CD14-positive monocyte (primary cell): ENCODE measurements around the gene KIAA0040. TPM values are rescaled to one million over a fixed set of nuclear protein-coding genes. Genes with fewer than 3 reads are reported as not detected.

Experiments
- DNase-seq, 3 donors: peaks; one replicate each; pipeline ENCODE4 v3.0.0-alpha.2; 2011 to 2022
- H2AFZ ChIP-seq: 2 replicates; pipeline ENCODE4 v1.6.0; 2012; ENCODE audit warnings: mild to moderate bottlenecking, low read depth, low read length, inconsistent platforms; ENCODE audit not compliant: insufficient read depth, poor library complexity, severe bottlenecking
- H3K27ac ChIP-seq, 2 donors: 1 replicate in 1 of 2; 2 replicates in 1 of 2; pipeline ENCODE4 v1.5.1; 2012 to 2013; ENCODE audit warnings: low read length in 2 of 2, control low read depth in 1 of 2, inconsistent platforms in 1 of 2, low read depth in 1 of 2, mild to moderate bottlenecking in 1 of 2
- H3K27me3 ChIP-seq, 2 donors: one replicate each; pipeline versions ENCODE4 v1.6.0 to v1.6.1; 2011 to 2013; ENCODE audit warnings: low read length in 2 of 2; ENCODE audit not compliant: control insufficient read depth in 2 of 2, insufficient read depth in 2 of 2
- H3K36me3 ChIP-seq, 2 donors: replicated peaks in 1 of 2; 1 replicate in 1 of 2; 2 replicates in 1 of 2; pipeline versions ENCODE4 v1.5.1 to v1.6.1; 2012 to 2013; ENCODE audit warnings: low read length in 2 of 2, control low read depth in 1 of 2, inconsistent platforms in 1 of 2, mild to moderate bottlenecking in 1 of 2; ENCODE audit not compliant: insufficient read depth in 2 of 2, control insufficient read depth in 1 of 2
- H3K4me1 ChIP-seq, 2 donors: 1 replicate in 1 of 2; 2 replicates in 1 of 2; pipeline versions ENCODE4 v1.5.1 to v1.6.1; 2012 to 2013; ENCODE audit warnings: low read length in 2 of 2, control low read depth in 1 of 2, inconsistent platforms in 1 of 2, mild to moderate bottlenecking in 1 of 2, moderate library complexity in 1 of 2; ENCODE audit not compliant: insufficient read depth in 2 of 2, control insufficient read depth in 1 of 2
- H3K4me2 ChIP-seq: replicated peaks from 2 replicates; pipeline ENCODE3; 2012; ENCODE audit warnings: low read length, moderate library complexity, mild to moderate bottlenecking; ENCODE audit not compliant: poor library complexity, severe bottlenecking; ENCODE audit errors: extremely low read depth
- H3K4me3 ChIP-seq, 3 experiments: fragments of 200-600 bp in 1 of 3; sonication (generic) in 1 of 3; replicated peaks in 1 of 3; 1 replicate in 2 of 3; 2 replicates in 1 of 3; pipeline ENCODE4 v1.5.1; 2011 to 2013; ENCODE audit warnings: low read length in 3 of 3, mild to moderate bottlenecking in 3 of 3, control low read depth in 2 of 3, low read depth in 2 of 3, inconsistent platforms in 1 of 3, moderate library complexity in 1 of 3
- H3K79me2 ChIP-seq: 2 replicates; pipeline ENCODE4 v1.6.0; 2012; ENCODE audit warnings: mild to moderate bottlenecking, control low read depth, inconsistent platforms, low read length, moderate library complexity; ENCODE audit not compliant: insufficient read depth
- H3K9ac ChIP-seq: 2 replicates; pipeline ENCODE4 v1.6.0; 2017; ENCODE audit warnings: low read length, mild to moderate bottlenecking; ENCODE audit not compliant: insufficient read depth, poor library complexity, severe bottlenecking
- H3K9me3 ChIP-seq, 2 donors: replicated peaks in 1 of 2; 1 replicate in 1 of 2; 2 replicates in 1 of 2; pipeline versions ENCODE4 v1.5.1 to v1.6.1; 2012 to 2013; ENCODE audit warnings: low read length in 2 of 2, control low read depth in 1 of 2; ENCODE audit not compliant: control insufficient read depth in 1 of 2, insufficient read depth in 1 of 2
- H4K20me1 ChIP-seq: 2 replicates; pipeline ENCODE4 v1.6.0; 2012; ENCODE audit warnings: mild to moderate bottlenecking, low read length, control low read depth, moderate library complexity; ENCODE audit not compliant: insufficient read depth
- H3K27ac Mint-ChIP-seq, 7 donors: one replicate each; pipeline ENCODE4 v1.8.0; 2020; ENCODE audit warnings: mild to moderate bottlenecking in 7 of 7, mixed read lengths in 7 of 7, moderate library complexity in 6 of 7, inconsistent platforms in 2 of 7
- H3K27me3 Mint-ChIP-seq, 3 donors: one replicate each; pipeline ENCODE4 v1.8.0; 2021 to 2022; ENCODE audit warnings: low read depth in 3 of 3, mild to moderate bottlenecking in 3 of 3, mixed read lengths in 3 of 3, moderate library complexity in 3 of 3, inconsistent platforms in 1 of 3
- H3K36me3 Mint-ChIP-seq, 2 donors: one replicate each; pipeline ENCODE4 v1.8.0; 2020; ENCODE audit warnings: mixed read lengths in 2 of 2, inconsistent platforms in 1 of 2, mild to moderate bottlenecking in 1 of 2
- H3K4me1 Mint-ChIP-seq: one replicate; pipeline ENCODE4 v1.8.0; 2020; ENCODE audit warnings: mild to moderate bottlenecking, mixed read lengths
- H3K4me3 Mint-ChIP-seq, 2 donors: one replicate each; pipeline ENCODE4 v1.8.0; 2020; ENCODE audit warnings: mild to moderate bottlenecking in 2 of 2, mixed read lengths in 2 of 2, moderate library complexity in 1 of 2
- H3K9me3 Mint-ChIP-seq, 7 donors: one replicate each; pipeline ENCODE4 v1.8.0; 2020 to 2022; ENCODE audit warnings: mixed read lengths in 7 of 7, mild to moderate bottlenecking in 6 of 7, moderate library complexity in 6 of 7, inconsistent platforms in 2 of 7
- WGBS: methylation state at CpG from one replicate; pipeline ENCODE4 v1.1.5; 2013; ENCODE audit warnings: missing lambda C conversion rate; ENCODE audit not compliant: insufficient coverage; 5-methylcytosine and 5-hydroxymethylcytosine counted together
- intact Hi-C, 2 donors: fragments of 100-400 bp; cut with micrococcal nuclease; formaldehyde crosslinking; loops; one replicate each; pipeline versions ENCODE4 v1.15.0 to v1.15.1; 2023
- polyA plus RNA-seq, 3 donors: library from polyadenylated mRNA; depleted of rRNA in 1 of 3; unstranded in 2 of 3; stranded (reverse) in 1 of 3; fragments of 300-500 nt in 2 of 3; fragments of >200 nt in 1 of 3; fragmentation: Illumina TruSeq in 2 of 3; gene quantifications; 1 replicate in 2 of 3; 2 replicates in 1 of 3; pipeline ENCODE4 v1.2.3, GENCODE V29; 2012 to 2021
- TF ChIP-seq, protein P1 (sequence below): fragments of 200-600 bp; IDR thresholded peaks from one replicate; pipeline ENCODE4 v1.8.0; 2022; ENCODE audit warnings: antibody characterized with exemption, mild to moderate bottlenecking

Gene KIAA0040
- polyA plus RNA-seq, 3 donors, result 24.0 to 35.4 (median 25.9) TPM

DNA sequence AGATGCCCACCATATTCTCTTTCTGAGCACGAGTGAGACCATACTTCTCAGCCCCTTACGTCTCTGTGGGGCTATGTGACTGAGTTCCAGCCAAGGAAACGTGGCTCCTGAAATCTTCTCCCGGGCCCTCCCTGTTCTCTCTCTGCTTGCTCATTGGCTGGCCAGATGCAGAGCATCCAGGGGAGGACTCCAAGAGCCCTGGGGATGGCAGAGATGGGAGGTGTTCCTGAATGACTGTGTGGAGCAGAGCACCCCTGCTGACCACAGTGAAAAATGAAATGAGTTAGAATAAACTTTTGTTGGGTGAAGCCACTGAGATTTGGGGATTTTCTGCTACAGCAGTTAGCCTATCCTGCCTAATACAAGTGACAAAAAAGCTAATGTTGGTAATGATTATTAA lies 23.8 kb downstream of the KIAA0040 start:
- TF ChIP-seq, protein P1, sequence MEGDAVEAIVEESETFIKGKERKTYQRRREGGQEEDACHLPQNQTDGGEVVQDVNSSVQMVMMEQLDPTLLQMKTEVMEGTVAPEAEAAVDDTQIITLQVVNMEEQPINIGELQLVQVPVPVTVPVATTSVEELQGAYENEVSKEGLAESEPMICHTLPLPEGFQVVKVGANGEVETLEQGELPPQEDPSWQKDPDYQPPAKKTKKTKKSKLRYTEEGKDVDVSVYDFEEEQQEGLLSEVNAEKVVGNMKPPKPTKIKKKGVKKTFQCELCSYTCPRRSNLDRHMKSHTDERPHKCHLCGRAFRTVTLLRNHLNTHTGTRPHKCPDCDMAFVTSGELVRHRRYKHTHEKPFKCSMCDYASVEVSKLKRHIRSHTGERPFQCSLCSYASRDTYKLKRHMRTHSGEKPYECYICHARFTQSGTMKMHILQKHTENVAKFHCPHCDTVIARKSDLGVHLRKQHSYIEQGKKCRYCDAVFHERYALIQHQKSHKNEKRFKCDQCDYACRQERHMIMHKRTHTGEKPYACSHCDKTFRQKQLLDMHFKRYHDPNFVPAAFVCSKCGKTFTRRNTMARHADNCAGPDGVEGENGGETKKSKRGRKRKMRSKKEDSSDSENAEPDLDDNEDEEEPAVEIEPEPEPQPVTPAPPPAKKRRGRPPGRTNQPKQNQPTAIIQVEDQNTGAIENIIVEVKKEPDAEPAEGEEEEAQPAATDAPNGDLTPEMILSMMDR, result no peak
- Mint-ChIP-seq H3K27me3 (peaks cover 0 to 2% (median 0%) of the 10 kb centered on the region in 3 donors), H3K4me3 (no peak overlapping the region), H3K4me1 (peaks cover 17% of the 10 kb centered on the region), H3K9me3 (no peaks in the 10 kb centered on the region), H3K36me3 (peaks cover 85 to 95% of the 10 kb centered on the region in 2 donors), H3K27ac (peak overlapping the region in 1 of 7 donors; percentile 57)
- H2AFZ ChIP-seq, result no peak overlapping the region
- no peaks in the 10 kb centered on the region for H3K9me3 ChIP-seq
- H3K9ac ChIP-seq, result no peak overlapping the region
- no peak overlapping the region for H3K27ac ChIP-seq
- H4K20me1 ChIP-seq, result peaks cover 81% of the 10 kb centered on the region
- no peak for DNase-seq
- peaks cover 13% of the 10 kb centered on the region for H3K79me2 ChIP-seq
- intact Hi-C loops, result no loop called here
- no peak overlapping the region for H3K4me2 ChIP-seq
- WGBS, result 100% methylated on average over 4 of the region's 4 CpGs
- H3K4me1 ChIP-seq, result no peaks in the 10 kb centered on the region
- no peaks in the 10 kb centered on the region for H3K27me3 ChIP-seq
- peaks cover 50 to 99% of the 10 kb centered on the region in 2 donors for H3K36me3 ChIP-seq
- H3K4me3 ChIP-seq, result no peak overlapping the region

DNA sequence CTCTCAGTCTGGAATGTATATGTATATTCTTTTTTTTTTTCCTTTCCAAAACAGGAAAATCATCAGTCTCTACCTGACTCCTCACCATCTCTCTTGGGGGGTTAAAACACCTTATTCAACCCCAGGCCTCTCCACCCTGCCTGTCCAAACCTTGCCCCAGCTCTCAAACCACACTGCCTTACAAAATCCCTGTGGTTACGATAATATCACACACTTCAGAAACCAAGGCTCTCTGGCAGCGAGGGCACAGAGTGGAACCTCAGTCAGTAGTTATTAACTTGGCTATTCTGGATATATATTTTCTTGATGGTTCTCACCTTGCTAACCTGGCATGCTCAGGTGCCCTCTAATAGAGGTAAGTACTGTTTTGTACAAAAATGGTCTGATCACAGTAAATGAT lies 24.7 kb downstream of the KIAA0040 start:
- H3K4me3 ChIP-seq, result no peak overlapping the region
- H3K27ac ChIP-seq, result no peak overlapping the region
- no peaks in the 10 kb centered on the region for H3K4me1 ChIP-seq
- no peak overlapping the region for H3K4me3 Mint-ChIP-seq
- no peak overlapping the region for H3K27ac Mint-ChIP-seq
- no CpG with 5 or more reads among the region's 2 CpGs for WGBS
- H3K27me3 ChIP-seq, result no peaks in the 10 kb centered on the region
- H3K4me1 Mint-ChIP-seq, result peaks cover 17% of the 10 kb centered on the region
- DNase-seq, result no peak
- peaks cover 0 to 2% (median 0%) of the 10 kb centered on the region in 3 donors for H3K27me3 Mint-ChIP-seq
- intact Hi-C loops, result no loop called here
- no peaks in the 10 kb centered on the region for H3K9me3 Mint-ChIP-seq
- peaks cover 85 to 95% of the 10 kb centered on the region in 2 donors for H3K36me3 Mint-ChIP-seq
- no peak overlapping the region for H3K9ac ChIP-seq
- H2AFZ ChIP-seq, result no peak overlapping the region
- peaks cover 71% of the 10 kb centered on the region for H4K20me1 ChIP-seq
- H3K36me3 ChIP-seq, result peaks cover 51 to 99% of the 10 kb centered on the region in 2 donors
- TF ChIP-seq, protein P1, result no peak
- H3K9me3 ChIP-seq, result no peaks in the 10 kb centered on the region
- H3K4me2 ChIP-seq, result no peak overlapping the region
- H3K79me2 ChIP-seq, result peaks cover 13% of the 10 kb centered on the region
